Activated CD4-positive, alpha-beta T cell treated with anti-CD3 and anti-CD28 coated beads, Interleukin-2, amount 50 U/mL, for 48 hours (primary cell): ENCODE results near the gene COPZ2.
A peak's percentile ranks its signal among the peaks of the same experiment; 100 is the strongest.
"Not testable (repeated sequence)": the region's sequence is repeated elsewhere in the genome, so short reads cannot be mapped to it uniquely, and the experiment has no call there.

ENCODE experiments used
- DNase-seq, 2 experiments: peaks; one replicate each; pipeline ENCODE4 v3.0.0-alpha.2; 2020

The COPZ2 gene

DNA sequence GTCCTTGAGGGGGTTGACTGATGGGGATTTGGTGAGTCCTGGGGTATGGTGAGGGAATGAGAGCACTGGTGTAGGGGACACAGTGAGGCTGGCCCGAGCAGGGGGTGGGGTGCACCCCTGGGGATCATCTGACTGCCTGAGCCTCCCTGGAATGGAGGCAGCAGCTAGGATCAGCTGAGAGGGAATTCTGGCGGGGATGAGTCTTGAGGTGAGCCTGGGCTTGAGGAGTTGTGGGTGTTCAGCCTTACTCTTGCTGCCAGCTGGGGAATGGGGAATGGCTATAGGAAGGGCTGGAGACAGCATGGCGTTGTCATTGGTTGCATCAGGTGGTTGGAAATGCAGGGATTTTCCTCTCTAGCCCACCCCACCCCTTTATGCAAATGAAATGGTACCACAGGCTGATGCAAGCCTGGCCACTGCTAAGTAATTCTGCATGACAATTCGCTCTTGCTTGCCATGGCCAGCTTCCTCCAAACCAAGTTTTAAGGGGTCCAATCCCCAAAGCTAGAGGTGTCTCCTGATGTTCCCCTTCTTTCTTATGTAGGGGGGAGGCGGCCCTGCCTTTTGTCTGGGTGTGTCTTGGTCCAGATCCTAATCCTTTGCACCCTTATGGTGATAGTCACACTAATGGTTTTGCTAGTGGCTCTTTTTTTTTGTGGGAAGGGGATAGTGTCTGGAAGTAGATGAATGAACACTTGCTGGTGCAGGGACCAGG lies 18.1 kb upstream of the COPZ2 start:
- DNase-seq, result peak; percentile 58 to 60

DNA sequence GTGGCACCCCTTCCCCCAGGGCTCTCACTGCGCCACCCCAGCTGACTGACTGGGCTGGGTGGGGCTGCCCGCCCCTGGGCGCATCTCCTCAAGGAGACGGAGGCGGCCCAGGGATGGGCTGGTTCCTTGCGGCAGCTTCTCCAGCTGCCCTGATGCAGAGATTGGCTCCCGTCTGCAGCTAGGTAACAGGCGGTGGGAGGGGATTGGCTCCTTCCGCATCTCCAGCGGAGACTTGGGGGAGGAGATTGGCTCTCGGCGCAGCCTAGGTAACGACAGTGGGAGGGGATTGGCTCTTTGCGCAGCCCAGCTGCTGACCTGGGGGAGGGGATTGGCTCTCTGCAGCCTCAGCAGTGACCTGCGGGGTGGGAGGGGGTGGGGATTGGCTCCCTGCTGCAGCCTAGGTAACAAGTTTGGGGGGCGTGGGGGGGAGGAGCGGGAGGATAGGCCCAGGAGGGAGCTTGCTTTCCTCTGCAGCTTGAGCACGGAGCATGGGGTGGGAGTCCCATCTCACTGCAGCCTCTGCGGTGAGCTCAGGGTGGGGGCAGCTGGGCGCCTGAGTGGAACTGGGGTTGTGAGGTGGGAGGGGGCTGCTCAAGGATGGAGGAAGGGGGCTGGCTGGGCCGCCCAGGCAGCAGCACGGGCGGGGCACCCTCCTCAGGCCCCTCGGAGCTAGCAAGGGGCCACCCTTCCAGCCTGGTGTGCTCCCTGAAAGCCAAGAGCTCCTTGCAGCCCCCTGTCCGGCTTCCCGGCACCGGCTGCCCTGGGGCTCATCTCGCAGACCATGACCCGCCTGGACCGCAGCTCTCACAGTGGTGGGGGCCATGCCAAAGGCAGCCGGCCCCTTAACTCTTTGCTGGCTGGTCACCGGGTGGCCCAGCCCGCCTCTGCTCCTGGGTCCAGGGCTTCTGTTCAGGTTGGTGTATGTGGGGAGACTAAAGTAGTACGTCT lies 16.9 kb upstream of the COPZ2 start:
- DNase-seq, result no peak

- no peak for DNase-seq
These were observed 16.2 kb upstream of the COPZ2 start for GRCh38 chr17:48053758-48054237.

DNA sequence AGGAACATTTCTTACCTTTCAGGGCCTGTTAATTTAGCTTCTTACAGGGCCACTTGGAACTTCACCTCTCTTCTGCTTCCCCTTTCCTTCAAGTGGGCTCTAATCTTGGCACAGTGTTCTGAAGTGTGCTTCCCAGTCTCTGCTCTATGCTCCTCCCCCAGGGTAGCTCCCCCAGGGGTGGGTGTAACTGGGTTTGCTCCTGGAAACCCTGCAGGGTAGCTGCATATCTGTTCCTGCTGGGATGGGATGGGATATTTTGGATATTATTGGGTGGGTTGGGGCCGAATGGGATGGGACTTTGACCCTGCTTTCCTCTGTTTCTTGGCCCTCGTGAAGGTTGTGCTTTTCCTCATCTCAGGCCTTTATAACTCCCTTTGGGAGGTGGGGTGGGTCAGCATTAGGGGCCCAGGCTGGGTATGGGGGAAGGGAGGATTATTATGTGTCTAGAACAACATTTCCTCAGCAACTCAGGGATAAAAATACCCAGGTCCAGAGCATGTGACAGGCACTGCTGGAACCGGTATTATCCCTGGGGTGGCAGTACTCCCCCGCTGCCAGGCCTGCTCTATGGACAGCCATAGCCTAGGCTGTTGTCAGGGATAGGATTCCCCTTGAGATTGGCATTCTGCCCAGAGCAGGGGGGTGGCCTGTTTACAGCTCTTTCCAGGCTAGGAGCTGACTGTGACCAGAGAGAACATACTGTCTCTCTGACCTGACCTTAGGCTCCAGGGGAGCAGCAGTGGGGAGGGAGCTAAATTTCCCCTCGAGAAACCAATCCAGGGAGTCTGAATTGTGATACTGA lies 15.6 kb upstream of the COPZ2 start:
- DNase-seq, result no peak

DNA sequence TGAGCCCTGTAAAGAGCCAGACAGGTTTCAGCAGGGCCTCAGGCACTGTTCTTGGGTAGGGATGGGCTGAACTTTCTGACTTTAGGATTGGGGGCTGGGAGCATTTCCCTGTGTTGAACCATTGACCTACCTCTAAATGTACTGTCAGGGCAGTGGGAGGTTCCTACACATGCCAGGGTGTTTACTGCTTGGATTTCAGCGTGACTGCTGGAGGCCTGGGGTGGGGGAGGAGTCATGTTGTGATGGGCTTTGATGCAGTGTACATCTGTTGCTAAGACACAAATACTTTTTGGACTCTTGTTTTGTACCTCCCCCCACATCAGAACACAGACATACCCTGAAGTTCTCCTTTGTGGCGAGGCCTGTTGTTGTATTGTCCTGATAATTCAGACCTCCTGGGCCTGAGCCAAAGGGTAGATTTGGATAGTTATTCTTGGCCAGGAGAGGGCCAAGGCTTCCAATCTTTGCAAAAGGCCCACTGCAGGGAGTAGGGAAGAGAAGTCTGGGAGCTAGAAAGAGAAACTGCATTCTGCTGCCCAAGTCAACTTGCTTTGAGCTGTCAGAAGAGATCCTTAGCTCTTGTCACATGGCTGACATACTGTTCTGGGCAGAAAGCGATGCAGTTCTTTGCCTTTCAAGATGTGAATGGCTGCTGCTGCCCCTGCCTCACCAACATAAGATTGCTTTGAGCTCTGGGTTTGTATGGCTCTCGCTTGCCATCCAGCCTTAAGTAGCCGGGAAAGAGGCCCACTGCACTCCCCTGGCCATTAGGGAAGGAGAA lies 14.3 kb upstream of the COPZ2 start:
- no peak for DNase-seq

DNA sequence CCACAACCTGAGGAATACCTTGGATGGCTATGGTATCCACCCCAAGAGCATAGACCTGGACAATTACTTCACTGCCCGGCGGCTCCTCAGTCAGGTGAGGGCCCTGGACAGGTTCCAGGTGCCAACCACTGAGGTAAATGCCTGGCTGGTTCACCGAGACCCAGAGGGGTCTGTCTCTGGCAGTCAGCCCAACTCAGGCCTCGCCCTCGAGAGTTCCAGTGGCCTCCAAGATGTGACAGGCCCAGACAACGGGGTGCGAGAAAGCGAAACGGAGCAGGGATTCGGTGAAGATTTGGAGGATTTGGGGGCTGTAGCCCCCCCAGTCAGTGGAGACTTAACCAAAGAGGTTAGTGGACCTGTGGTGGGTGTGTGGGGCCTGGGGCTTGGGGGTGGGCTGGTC lies 13.7 kb upstream of the COPZ2 start:
- no peak for DNase-seq

GRCh38 chr17:48048384-48049126 lies 11.0 kb upstream of the COPZ2 start:
- DNase-seq, result peak; percentile 70 to 77

GRCh38 chr17:48047741-48048383 lies 10.3 kb upstream of the COPZ2 start, which contains the start of gene NFE2L1:
NFE2L1 (plus strand) TSS chr17:48048359; CDS start chr17:48051119, 2,760 bp downstream.
- DNase-seq, result peak; percentile 98 to 99

- no peak for DNase-seq
These were observed 9.6 kb upstream of the COPZ2 start for GRCh38 chr17:48047113-48047740.

DNA sequence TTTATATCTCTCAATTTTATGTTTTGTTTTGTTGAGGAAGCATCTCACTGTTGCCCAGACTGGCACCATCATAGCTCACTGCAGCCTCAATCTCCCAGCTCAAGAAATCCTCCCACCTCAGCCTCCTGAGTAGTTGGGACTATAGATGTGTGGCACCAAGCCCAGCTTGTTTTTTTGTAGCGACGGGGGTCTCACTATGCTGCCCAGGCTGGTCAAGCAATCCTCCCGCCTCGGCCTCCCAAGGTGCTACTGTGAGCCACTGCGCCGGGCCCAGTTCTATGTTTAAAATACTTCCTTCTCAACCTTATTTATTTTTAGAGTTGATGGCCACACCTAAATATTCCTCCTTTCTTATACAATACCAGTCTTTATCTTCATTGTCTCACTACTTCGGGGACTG lies 8.7 kb upstream of the COPZ2 start:
- no peak for DNase-seq

GRCh38 chr17:48045316-48046001 lies 7.9 kb upstream of the COPZ2 start:
- DNase-seq, result no peak

DNA sequence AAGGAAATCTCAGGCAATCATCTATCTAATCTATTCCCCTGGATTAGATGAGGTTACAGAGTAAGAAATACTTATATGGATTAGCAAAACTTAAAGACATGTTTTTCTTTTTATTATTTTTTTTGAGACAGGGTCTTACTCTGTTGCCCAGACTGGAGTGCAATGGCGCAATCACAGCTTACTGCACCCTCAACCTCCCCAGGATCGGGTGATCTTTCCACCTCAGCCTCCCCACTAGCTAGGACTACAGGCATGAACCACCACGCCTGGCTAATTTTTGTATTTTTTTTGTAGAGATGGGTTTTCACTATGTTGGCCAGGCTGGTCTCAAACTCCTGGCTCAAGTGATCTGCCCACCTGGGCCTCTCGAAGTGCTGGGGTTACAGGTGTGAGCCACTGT lies 7.3 kb upstream of the COPZ2 start:
- DNase-seq, result no peak

- no peak for DNase-seq
These were observed 5.6 kb upstream of the COPZ2 start for GRCh38 chr17:48043176-48043575.

GRCh38 chr17:48038687-48039086 lies 1.1 kb upstream of the COPZ2 start:
- DNase-seq, result no peak

DNA sequence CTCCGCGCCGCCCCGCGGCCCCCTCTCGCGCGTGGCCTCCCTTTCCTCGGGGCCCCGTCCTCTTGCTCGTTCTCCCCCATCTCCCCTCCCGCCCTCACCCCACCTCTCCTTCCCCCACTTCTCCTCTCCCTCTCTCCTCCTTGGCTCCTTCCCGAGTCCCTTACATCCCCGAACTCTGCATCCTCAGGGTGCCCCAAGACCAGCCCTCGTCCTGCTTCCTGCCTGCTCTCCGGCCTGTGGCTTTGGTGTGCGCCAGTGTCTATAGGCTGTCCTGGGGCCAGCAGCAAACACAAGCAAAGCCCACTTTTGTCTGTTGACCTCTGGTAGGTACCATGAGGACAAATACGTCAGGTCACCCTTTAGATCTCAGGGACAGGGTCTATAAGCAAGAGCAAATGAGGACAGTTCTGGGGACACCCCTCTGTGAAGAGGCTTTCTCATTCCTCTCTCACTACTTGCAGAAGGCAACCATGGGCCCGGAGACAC lies 284 bp upstream of the COPZ2 start:
- peak in 1 of 2 experiments; percentile 39 for DNase-seq

GRCh38 chr17:48036693-48037035 lies 933 bp downstream of the COPZ2 start:
- no peak for DNase-seq

GRCh38 chr17:48034734-48035133 lies 2.9 kb downstream of the COPZ2 start:
- DNase-seq, result not testable (repeated sequence)

DNA sequence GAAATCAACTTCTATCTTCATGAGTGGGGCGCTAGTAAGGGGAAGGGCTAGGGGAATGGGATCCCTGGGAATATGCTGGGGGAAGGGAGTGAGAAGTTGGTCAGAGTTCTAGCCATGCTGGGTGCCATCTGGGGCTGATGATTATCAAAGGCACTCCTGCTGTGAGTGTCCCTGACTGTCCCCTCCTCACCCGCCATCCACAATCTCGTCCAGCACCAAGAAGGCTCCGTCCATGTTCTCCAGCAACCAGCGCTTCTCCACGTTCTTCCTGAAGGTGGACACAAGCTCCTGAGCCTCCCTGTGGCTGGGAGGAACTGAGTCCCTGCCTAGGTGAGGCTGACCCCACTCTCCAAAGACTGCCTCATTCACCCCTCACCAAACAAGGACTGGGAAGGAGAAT lies 5.6 kb downstream of the COPZ2 start:
- DNase-seq, result no peak

- no peak for DNase-seq
These were observed 7.1 kb downstream of the COPZ2 start for GRCh38 chr17:48030531-48030930.

- no peak for DNase-seq
These were observed 8.9 kb downstream of the COPZ2 start for GRCh38 chr17:48028736-48029135.
